GM11168 (cell line): ENCODE results near the gene OR11H7.
"Not testable (repeated sequence)": the region's sequence is repeated elsewhere in the genome, so short reads cannot be mapped to it uniquely, and the experiment has no call there.

Source experiments
- in situ Hi-C: fragments of 300-500 bp; cut with MboI; formaldehyde crosslinking; loops from one replicate; pipeline ENCODE4 v1.12.0; 2022; ENCODE audit warnings: low sequenced_read_pairs; ENCODE audit not compliant: unreplicated experiment

OR11H7 gene

GRCh38 chr14:20274062-20274461 lies 45.3 kb downstream of the OR11H7 start:
- in situ Hi-C loops: no loop called here

DNA sequence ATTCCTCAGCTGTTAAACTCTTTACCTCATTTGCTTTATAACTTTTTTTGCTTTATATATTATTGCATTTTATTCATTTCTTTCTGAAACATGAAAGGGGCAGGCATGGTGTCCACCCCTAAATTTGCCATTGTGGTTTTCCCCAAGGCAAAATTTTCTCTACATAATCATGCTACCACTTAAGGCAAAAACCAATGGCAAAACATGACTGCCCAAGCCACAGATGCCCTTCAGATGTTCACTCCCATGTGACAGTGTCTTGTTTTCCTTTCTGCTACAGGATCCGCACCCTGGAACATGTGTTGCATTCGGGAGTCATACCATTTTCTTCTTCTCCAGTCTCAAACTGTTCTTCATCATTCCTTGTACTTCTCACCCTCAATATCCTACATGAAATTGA lies 48.6 kb downstream of the OR11H7 start:
- in situ Hi-C loops: no loop called here

GRCh38 chr14:20278414-20278813 lies 49.6 kb downstream of the OR11H7 start:
- in situ Hi-C loops: no loop called here

GRCh38 chr14:20280265-20280664 lies 51.5 kb downstream of the OR11H7 start:
- in situ Hi-C loops: not testable (repeated sequence)
